Neural progenitor cell (in vitro differentiated cells): ENCODE measurements around the gene IL1RAP. TPM values are rescaled to one million over a fixed set of nuclear protein-coding genes. Genes with fewer than 3 reads are reported as not detected.

Experiments used
- DNase-seq: peaks from one replicate; pipeline ENCODE4 v3.0.0-alpha.2; 2016; ENCODE audit warnings: low spot score
- H2AFZ ChIP-seq: fragments of 200-600 bp; sonication (generic); replicated peaks from 2 replicates; pipeline ENCODE4 v1.6.1; 2016; ENCODE audit warnings: antibody characterized with exemption
- H3F3A ChIP-seq: fragments of 200-600 bp; sonication (generic); 2 replicates; pipeline ENCODE4 v1.6.1; 2016; ENCODE audit warnings: antibody characterized with exemption, low read depth
- H3K27ac ChIP-seq: fragments of 200-600 bp; sonication (generic); 2 replicates; pipeline ENCODE4 v1.5.1; 2016; ENCODE audit warnings: mild to moderate bottlenecking
- H3K27me3 ChIP-seq: fragments of 200-600 bp; sonication (generic); 2 replicates; pipeline ENCODE4 v1.6.1; 2016; ENCODE audit warnings: mild to moderate bottlenecking, moderate library complexity
- H3K36me3 ChIP-seq: fragments of 200-600 bp; sonication (generic); 2 replicates; pipeline ENCODE4 v1.5.1; 2016
- H3K4me1 ChIP-seq: fragments of 200-600 bp; sonication (generic); 2 replicates; pipeline ENCODE4 v1.6.1; 2016; ENCODE audit warnings: mixed run types
- H3K4me2 ChIP-seq: fragments of 200-600 bp; sonication (generic); 2 replicates; pipeline ENCODE4 v1.6.1; 2016
- H3K4me3 ChIP-seq: fragments of 200-600 bp; sonication (generic); 2 replicates; pipeline ENCODE4 v1.5.1; 2016
- H3K79me2 ChIP-seq: fragments of 200-600 bp; sonication (generic); 2 replicates; pipeline ENCODE4 v1.6.1; 2016; ENCODE audit warnings: low read depth
- H3K9ac ChIP-seq: fragments of 200-600 bp; sonication (generic); 2 replicates; pipeline ENCODE4 v1.6.1; 2016
- H3K9me3 ChIP-seq: fragments of 200-600 bp; sonication (generic); 2 replicates; pipeline ENCODE4 v1.5.1; 2016; ENCODE audit warnings: low read depth
- H4K20me1 ChIP-seq: fragments of 200-600 bp; sonication (generic); 2 replicates; pipeline ENCODE4 v1.6.1; 2016; ENCODE audit warnings: low read depth
- H3K27ac Mint-ChIP-seq: 3 replicates; pipeline ENCODE4 v1.8.0; 2021; ENCODE audit warnings: mixed read lengths
- H3K27me3 Mint-ChIP-seq: 2 replicates; pipeline ENCODE4 v1.8.0; 2022; ENCODE audit warnings: low read depth, mild to moderate bottlenecking, inconsistent platforms, moderate library complexity, mixed read lengths; ENCODE audit not compliant: insufficient read depth
- H3K36me3 Mint-ChIP-seq: 3 replicates; pipeline ENCODE4 v1.8.0; 2021; ENCODE audit warnings: mixed read lengths
- H3K4me1 Mint-ChIP-seq: 3 replicates; pipeline ENCODE4 v1.8.0; 2021; ENCODE audit warnings: mixed read lengths
- H3K4me3 Mint-ChIP-seq: 3 replicates; pipeline ENCODE4 v1.8.0; 2021; ENCODE audit warnings: mild to moderate bottlenecking, moderate library complexity, mixed read lengths
- H3K9me3 Mint-ChIP-seq: 3 replicates; pipeline ENCODE4 v1.8.0; 2020; ENCODE audit warnings: mixed read lengths
- EZH2 ChIP-seq: fragments of 200-600 bp; sonication (generic); IDR thresholded peaks from 2 replicates; pipeline ENCODE4 v1.6.1; 2017; ENCODE audit warnings: antibody characterized with exemption, mild to moderate bottlenecking, moderate library complexity
- EZH2phosphoT487 ChIP-seq: fragments of 200-600 bp; sonication (generic); IDR thresholded peaks from 2 replicates; pipeline ENCODE4 v1.6.1; 2017; ENCODE audit warnings: antibody characterized with exemption
- total RNA-seq: library from RNA; depleted of rRNA; stranded (reverse); fragments of >200 nt; gene quantifications from 2 replicates; pipeline ENCODE4 v1.2.3, GENCODE V29; 2015; ENCODE audit warnings: low replicate concordance
- TF ChIP-seq, protein P1 (sequence below): fragments of 200-600 bp; sonication (generic); IDR thresholded peaks from 2 replicates; pipeline ENCODE4 v1.5.1; 2017; ENCODE audit warnings: antibody characterized with exemption, mild to moderate bottlenecking

The IL1RAP gene
- total RNA-seq, 1 donor from 2014 or later = 11.3 TPM

DNA sequence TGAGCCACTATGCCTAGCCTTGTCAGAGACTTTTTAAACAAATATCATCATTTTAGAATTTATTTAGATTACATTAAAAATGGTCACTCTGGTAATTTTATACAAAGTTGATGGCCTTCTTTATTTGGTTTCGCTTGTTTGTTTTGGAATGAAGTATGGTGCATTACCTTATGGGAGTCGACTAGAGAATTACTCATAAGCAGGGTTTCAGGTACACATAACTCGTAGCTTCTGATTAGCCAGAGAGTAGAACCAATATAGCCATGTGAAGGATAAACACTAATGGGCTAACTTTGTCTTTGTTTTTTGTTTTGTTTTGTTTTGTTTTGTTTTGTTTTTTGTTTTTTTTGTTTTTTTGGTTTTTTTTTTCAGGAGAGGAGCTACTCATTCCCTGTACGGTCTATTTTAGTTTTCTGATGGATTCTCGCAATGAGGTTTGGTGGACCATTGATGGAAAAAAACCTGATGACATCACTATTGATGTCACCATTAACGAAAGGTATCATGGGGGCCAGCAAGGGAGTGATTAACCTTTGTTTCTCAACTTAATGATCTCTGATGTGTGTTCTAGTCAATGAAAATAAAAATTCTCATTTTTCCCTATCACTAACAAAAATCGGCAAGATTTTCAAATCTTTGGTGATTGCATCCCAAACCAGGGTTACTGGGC is 113.2 kb downstream of the IL1RAP start:
- no peaks in the 10 kb centered on the region for H3K27me3 Mint-ChIP-seq
- Histone ChIP-seq H3K79me2 (no peaks in the 10 kb centered on the region), H4K20me1 (no peaks in the 10 kb centered on the region), H3K4me3 (no peak overlapping the region), H3K36me3 (no peaks in the 10 kb centered on the region), H2AFZ (no peak overlapping the region), H3K4me2 (no peak overlapping the region), H3K4me1 (no peaks in the 10 kb centered on the region), H3K27ac (no peak overlapping the region), H3K27me3 (no peaks in the 10 kb centered on the region), H3K9ac (no peak overlapping the region), H3F3A (no peaks in the 10 kb centered on the region), H3K9me3 (no peaks in the 10 kb centered on the region)
- DNase-seq = no peak
- H3K27ac Mint-ChIP-seq = no peak overlapping the region
- no peaks in the 10 kb centered on the region for H3K36me3 Mint-ChIP-seq
- no peaks in the 10 kb centered on the region for H3K4me1 Mint-ChIP-seq
- TF ChIP-seq EZH2phosphoT487 = no peak
- TF ChIP-seq, protein P1, sequence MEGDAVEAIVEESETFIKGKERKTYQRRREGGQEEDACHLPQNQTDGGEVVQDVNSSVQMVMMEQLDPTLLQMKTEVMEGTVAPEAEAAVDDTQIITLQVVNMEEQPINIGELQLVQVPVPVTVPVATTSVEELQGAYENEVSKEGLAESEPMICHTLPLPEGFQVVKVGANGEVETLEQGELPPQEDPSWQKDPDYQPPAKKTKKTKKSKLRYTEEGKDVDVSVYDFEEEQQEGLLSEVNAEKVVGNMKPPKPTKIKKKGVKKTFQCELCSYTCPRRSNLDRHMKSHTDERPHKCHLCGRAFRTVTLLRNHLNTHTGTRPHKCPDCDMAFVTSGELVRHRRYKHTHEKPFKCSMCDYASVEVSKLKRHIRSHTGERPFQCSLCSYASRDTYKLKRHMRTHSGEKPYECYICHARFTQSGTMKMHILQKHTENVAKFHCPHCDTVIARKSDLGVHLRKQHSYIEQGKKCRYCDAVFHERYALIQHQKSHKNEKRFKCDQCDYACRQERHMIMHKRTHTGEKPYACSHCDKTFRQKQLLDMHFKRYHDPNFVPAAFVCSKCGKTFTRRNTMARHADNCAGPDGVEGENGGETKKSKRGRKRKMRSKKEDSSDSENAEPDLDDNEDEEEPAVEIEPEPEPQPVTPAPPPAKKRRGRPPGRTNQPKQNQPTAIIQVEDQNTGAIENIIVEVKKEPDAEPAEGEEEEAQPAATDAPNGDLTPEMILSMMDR = no peak
- TF ChIP-seq EZH2 = no peak
- H3K4me3 Mint-ChIP-seq = no peak overlapping the region
- H3K9me3 Mint-ChIP-seq = no peaks in the 10 kb centered on the region

DNA sequence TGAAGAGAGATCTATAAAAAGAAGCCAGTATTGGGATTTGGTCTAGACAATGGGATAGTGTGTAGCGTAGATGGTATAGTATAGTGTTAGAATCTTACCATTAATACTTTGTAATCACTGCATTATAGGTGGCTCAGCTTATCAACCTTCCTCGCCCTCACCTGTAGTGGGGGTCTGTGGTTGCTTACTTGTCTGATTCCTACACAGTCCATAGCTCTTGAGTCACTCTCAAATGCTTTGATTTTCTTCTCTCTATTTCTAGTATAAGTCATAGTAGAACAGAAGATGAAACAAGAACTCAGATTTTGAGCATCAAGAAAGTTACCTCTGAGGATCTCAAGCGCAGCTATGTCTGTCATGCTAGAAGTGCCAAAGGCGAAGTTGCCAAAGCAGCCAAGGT is 115.2 kb downstream of the IL1RAP start:
- Mint-ChIP-seq H3K27ac (no peak overlapping the region), H3K36me3 (no peaks in the 10 kb centered on the region)
- H4K20me1 ChIP-seq = no peaks in the 10 kb centered on the region

GRCh38 chr3:190631295-190631694 is 117.4 kb downstream of the IL1RAP start:
- DNase-seq = no peak
- no peak overlapping the region for H2AFZ ChIP-seq
- TF ChIP-seq, protein P1 = no peak
- TF ChIP-seq EZH2phosphoT487 (no peak), EZH2 (no peak)
- no peaks in the 10 kb centered on the region for H3K36me3 Mint-ChIP-seq
- no peak overlapping the region for H3K4me3 Mint-ChIP-seq
- no peaks in the 10 kb centered on the region for H3K79me2 ChIP-seq
- H3K27me3 ChIP-seq = no peaks in the 10 kb centered on the region
- H3K4me2 ChIP-seq = no peak overlapping the region
- H3K4me3 ChIP-seq = no peak overlapping the region
- no peaks in the 10 kb centered on the region for H3F3A ChIP-seq
- no peaks in the 10 kb centered on the region for H3K36me3 ChIP-seq
- H3K9me3 Mint-ChIP-seq = no peaks in the 10 kb centered on the region
- no peak overlapping the region for H3K9ac ChIP-seq
- H3K27ac ChIP-seq = no peak overlapping the region
- H3K4me1 ChIP-seq = no peaks in the 10 kb centered on the region
- H3K9me3 ChIP-seq = no peaks in the 10 kb centered on the region
- H4K20me1 ChIP-seq = no peaks in the 10 kb centered on the region
- H3K4me1 Mint-ChIP-seq = no peaks in the 10 kb centered on the region
- no peak overlapping the region for H3K27ac Mint-ChIP-seq
- H3K27me3 Mint-ChIP-seq = no peaks in the 10 kb centered on the region

More for the DNA sequence above, 115.2 kb downstream of the IL1RAP start:
- Histone ChIP-seq H3K27ac (no peak overlapping the region), H3K9me3 (no peaks in the 10 kb centered on the region), H3K79me2 (no peaks in the 10 kb centered on the region), H3K27me3 (no peaks in the 10 kb centered on the region), H3K4me3 (no peak overlapping the region), H3K36me3 (no peaks in the 10 kb centered on the region), H2AFZ (no peak overlapping the region), H3K4me1 (no peaks in the 10 kb centered on the region), H3K9ac (no peak overlapping the region), H3F3A (no peaks in the 10 kb centered on the region), H3K4me2 (no peak overlapping the region)
- Mint-ChIP-seq H3K4me3 (no peak overlapping the region), H3K27me3 (no peaks in the 10 kb centered on the region), H3K9me3 (no peaks in the 10 kb centered on the region), H3K4me1 (no peaks in the 10 kb centered on the region)
- no peak for DNase-seq
- TF ChIP-seq EZH2phosphoT487 (no peak), EZH2 (no peak)
- TF ChIP-seq, protein P1 = no peak
